Astrocyte of the spinal cord (primary cell): ENCODE data around the gene PRKCE.

Experiments used
- DNase-seq: peaks from one replicate; pipeline ENCODE4 v3.0.0; 2011; ENCODE audit warnings: low read depth, low spot score
- H3K4me3 ChIP-seq: 2 replicates; pipeline ENCODE4 v1.5.1; 2011; ENCODE audit warnings: low read depth, mild to moderate bottlenecking, low read length, moderate library complexity
- in situ Hi-C: cut with HindIII; loops from 2 replicates; pipeline ENCODE4 v1.10.0; 2017; ENCODE audit warnings: low sequenced_read_pairs
- TF ChIP-seq, protein P1 (sequence below): IDR thresholded peaks from 2 replicates; pipeline ENCODE4 v1.5.1; 2012; ENCODE audit warnings: low read depth, mild to moderate bottlenecking, low read length, inconsistent platforms

The PRKCE gene

GRCh38 chr2:45928946-45929345 is 277.5 kb downstream of the PRKCE start:
- no peak overlapping the region for H3K4me3 ChIP-seq
- TF ChIP-seq, protein P1, sequence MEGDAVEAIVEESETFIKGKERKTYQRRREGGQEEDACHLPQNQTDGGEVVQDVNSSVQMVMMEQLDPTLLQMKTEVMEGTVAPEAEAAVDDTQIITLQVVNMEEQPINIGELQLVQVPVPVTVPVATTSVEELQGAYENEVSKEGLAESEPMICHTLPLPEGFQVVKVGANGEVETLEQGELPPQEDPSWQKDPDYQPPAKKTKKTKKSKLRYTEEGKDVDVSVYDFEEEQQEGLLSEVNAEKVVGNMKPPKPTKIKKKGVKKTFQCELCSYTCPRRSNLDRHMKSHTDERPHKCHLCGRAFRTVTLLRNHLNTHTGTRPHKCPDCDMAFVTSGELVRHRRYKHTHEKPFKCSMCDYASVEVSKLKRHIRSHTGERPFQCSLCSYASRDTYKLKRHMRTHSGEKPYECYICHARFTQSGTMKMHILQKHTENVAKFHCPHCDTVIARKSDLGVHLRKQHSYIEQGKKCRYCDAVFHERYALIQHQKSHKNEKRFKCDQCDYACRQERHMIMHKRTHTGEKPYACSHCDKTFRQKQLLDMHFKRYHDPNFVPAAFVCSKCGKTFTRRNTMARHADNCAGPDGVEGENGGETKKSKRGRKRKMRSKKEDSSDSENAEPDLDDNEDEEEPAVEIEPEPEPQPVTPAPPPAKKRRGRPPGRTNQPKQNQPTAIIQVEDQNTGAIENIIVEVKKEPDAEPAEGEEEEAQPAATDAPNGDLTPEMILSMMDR: no peak
- in situ Hi-C loops: no loop called here
- DNase-seq: no peak

DNA sequence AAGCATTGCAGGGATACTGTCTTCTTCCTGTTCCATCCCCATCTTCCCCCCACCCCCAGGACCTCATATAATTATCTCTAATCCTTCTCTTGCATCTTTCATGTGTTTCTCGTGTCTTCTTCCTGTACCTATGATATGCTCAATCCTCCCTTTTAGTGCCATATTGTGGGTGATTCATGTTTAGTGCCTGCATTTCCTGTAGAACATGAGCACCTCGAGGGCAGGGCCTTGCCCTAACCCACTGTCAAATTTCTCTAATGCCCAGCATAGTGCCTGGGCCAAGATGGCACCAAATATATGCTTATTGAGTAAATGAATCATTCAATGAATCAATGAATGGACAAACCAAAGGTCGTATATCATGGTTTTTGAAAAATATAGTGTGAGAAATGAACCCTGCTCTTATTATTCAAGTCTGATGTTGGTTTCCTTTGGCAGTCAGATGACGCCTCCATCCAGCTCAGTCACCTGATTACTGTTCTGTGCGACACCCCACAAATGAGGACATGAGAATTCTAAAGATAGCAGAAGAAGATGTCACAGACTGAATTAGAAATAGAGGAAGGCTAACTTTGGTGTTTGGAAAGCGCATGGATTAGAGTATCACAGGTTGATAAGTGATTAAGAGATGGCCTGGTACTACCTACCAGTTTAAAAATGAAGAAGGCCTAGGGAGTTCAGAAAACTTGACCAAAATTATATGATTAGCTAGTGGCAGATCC is 278.4 kb downstream of the PRKCE start:
- TF ChIP-seq, protein P1: no peak
- no peak for DNase-seq
- in situ Hi-C loops: no loop called here
- no peak overlapping the region for H3K4me3 ChIP-seq

DNA sequence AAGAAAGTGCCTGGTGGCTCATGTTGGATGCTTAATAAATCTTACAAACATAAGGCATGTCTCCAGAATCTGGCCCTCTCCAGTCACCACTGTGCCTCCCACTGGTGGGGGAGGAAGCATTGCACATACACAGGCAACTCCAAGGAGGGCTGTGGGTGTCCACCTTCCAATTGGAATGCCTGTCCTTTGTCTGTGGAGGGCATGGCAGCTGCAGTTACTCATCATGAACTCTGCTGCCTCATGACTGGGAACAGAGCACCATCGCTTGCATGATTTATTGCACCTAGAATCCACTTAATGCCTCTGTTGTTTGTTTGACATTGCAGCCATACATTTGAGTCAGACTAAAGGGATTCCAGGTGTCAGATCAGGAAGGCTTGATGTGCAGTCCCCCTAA is 278.9 kb downstream of the PRKCE start:
- TF ChIP-seq, protein P1: no peak
- DNase-seq: peak; percentile 16
- no peak overlapping the region for H3K4me3 ChIP-seq
- in situ Hi-C loops: no loop called here

GRCh38 chr2:45932278-45932975 is 281.0 kb downstream of the PRKCE start:
- no peak overlapping the region for H3K4me3 ChIP-seq
- in situ Hi-C loops: no loop called here
- DNase-seq: peak; percentile 36
- TF ChIP-seq, protein P1: no peak

GRCh38 chr2:45935791-45936622 is 284.5 kb downstream of the PRKCE start:
- TF ChIP-seq, protein P1: peak; percentile 77
- no peak overlapping the region for H3K4me3 ChIP-seq
- in situ Hi-C loops: no loop called here
- DNase-seq: peak; percentile 97

DNA sequence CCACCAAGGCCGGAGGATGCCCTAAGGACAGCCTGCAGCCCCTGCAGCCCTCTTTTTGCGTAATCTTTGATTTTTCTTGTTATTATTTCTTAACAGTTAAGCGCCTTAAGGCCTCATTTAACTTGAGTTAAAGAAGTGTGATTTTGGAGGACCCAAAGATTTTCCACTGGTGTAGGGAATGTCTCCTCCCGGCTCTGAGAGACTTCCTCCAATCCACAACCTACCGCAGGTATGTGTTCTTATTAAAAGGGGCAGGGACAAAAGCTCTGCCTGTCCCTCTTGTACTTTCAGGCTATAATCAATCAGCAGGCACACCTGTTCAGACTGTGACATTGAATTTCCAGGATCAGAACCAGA is 285.1 kb downstream of the PRKCE start:
- no peak for DNase-seq
- in situ Hi-C loops: no loop called here
- H3K4me3 ChIP-seq: no peak overlapping the region
- TF ChIP-seq, protein P1: no peak
